Pulmonary artery endothelial cell (primary cell): ENCODE measurements around the gene THRAP3. TPM values are rescaled to one million over a fixed set of nuclear protein-coding genes. Genes with fewer than 3 reads are reported as not detected.

Source experiments
- DNase-seq: peaks from one replicate; pipeline ENCODE4 v3.0.0-alpha.2; 2011; ENCODE audit warnings: low read depth, low spot score
- total RNA-seq: library from RNA; depleted of rRNA; stranded (reverse); fragments of >200 nt; gene quantifications from 2 replicates; pipeline ENCODE4 v1.2.3, GENCODE V29; 2014

Gene THRAP3
- total RNA-seq, 1 donor from 2014 or later: 167 TPM

DNA sequence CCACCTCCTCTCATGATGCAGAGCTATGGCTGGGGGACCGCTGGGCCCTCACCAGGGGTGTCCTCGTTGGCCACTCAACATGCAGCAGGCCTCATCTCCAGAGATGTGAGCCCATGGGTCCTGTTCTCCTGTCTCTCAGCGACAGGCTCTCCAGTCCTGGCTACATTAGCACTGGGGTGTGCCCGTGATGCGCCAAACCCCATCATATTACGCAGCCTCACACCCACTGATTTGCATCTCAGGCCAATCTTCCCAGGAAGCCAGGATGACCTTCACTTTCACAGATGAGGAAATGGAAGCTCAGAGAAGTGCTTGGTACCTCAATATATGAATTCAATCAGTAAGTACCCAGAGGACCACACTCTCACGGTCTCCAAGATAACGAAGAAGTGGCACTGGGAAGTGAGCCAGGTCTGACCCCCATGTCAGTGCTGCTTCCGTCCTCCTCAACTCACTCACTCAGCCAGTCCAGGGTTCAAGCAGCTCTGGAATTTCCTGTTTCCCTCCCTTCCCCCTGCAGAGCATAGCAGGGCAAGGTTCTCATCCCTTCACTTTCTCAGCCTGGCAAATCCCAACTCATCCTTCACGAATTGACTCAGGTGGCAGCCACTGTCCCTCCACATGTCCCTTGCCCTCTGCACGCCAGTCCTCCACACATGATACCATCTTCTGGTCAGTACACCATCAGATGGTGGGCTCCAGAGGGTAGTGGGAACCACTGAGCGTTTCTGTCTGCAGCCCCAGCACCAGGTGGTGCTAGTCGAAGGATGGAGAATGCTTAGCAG is 128.1 kb downstream of the THRAP3 start:
- peak; percentile 57 for DNase-seq

DNA sequence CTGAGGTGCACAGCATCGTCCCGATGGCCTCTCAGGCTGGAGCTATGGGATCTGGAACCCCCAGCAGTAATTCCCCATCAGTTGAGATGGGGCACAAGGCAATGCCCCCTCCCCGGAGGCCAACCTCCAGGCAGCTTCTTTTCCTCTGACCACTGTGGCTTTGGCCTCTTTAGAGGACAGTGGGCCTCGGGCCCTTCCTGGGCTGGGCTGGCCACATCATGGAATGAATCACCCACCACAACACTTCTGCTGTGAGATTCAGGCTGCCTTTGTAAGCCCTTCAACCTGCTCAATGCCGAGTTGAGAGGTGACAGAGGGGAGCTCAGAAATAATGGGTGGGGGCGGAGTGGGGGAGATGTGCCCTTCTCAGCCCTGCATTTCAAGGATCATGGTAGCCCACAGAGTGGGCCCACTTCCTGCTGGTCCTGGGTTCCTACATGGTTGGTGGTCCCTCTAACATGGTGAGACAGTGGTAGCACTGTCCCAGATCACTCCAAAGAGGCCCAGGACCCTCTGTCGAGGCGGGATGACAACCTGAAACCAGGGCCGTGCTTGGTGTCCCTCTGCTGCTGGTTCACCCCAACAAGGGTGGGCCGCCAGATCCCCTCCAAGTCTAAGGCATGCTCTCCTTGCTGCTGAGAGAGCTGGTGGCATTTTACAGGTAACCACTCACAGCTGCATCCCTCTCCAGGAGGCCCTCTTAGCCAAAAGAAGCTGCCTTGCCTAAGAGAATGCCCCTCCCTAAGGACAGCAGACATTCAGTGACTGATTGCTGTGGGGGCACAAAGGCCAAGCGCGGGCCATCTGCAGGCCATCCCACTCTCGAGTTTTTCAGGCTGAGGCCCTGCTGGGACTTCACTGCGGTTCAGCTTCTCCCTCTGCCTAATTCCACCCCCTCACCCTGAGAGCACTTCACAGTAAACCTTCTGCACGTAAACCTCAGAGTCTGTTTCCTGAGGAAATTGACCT is 129.0 kb downstream of the THRAP3 start:
- no peak for DNase-seq

DNA sequence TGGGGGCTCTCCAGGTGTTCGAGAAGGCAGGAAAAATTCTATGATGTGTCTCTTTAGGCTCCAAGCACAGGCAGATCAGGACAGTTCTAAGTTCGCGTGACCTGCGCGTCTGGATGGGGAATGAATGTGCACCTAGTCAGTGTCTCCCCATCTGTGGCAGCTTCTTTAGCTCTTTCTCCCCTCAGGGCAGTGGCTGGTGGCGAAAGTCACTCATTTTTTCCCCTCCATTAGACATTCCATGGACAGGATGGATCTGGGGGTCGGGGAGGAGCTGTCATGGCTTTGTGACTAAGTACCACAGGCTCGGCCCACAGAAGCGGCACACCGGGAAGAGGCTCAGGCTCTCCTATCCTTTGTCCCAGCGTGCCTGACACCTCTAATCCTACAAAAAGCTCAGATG is 130.2 kb downstream of the THRAP3 start:
- no peak for DNase-seq

Other genes starting within 250 kb of the THRAP3 start
- gene TEKT2, start 140.3 kb upstream of the THRAP3 start, total RNA-seq: 0.13 and 0.21 TPM in 2 replicates
- gene ADPRS, start 135.6 kb upstream of the THRAP3 start, total RNA-seq: 32.6 and 43.5 TPM in 2 replicates
- 3.7 and 5.6 TPM in 2 replicates for gene COL8A2, start 99.2 kb upstream of the THRAP3 start, total RNA-seq
- gene TRAPPC3, start 75.0 kb upstream of the THRAP3 start, total RNA-seq: 106 and 117 TPM in 2 replicates
- 77.1 and 91.4 TPM in 2 replicates for gene MAP7D1, start 68.3 kb upstream of the THRAP3 start, total RNA-seq
- gene SH3D21, start 81.9 kb downstream of the THRAP3 start, total RNA-seq: 1.1 TPM in 2 replicates
- gene EVA1B, start 99.2 kb downstream of the THRAP3 start, total RNA-seq: 108 and 133 TPM in 2 replicates
- 13.3 and 19.2 TPM in 2 replicates for gene STK40, start 161.5 kb downstream of the THRAP3 start, total RNA-seq
- 12.3 and 13.6 TPM in 2 replicates for gene LSM10, start 173.5 kb downstream of the THRAP3 start, total RNA-seq
- gene OSCP1, start 226.0 kb downstream of the THRAP3 start, total RNA-seq: 4.5 and 7.2 TPM in 2 replicates
- 92.1 and 102 TPM in 2 replicates for gene MRPS15, start 239.9 kb downstream of the THRAP3 start, total RNA-seq